HG03135 (cell line): ENCODE results near the gene CTNS.

Source experiments
- ATAC-seq: cut with Tn5 transposase; IDR thresholded peaks from one replicate; pipeline ENCODE4 v1.9.1; 2021; ENCODE audit warnings: mild to moderate bottlenecking, moderate library complexity; ENCODE audit not compliant: unreplicated experiment

Gene CTNS

DNA sequence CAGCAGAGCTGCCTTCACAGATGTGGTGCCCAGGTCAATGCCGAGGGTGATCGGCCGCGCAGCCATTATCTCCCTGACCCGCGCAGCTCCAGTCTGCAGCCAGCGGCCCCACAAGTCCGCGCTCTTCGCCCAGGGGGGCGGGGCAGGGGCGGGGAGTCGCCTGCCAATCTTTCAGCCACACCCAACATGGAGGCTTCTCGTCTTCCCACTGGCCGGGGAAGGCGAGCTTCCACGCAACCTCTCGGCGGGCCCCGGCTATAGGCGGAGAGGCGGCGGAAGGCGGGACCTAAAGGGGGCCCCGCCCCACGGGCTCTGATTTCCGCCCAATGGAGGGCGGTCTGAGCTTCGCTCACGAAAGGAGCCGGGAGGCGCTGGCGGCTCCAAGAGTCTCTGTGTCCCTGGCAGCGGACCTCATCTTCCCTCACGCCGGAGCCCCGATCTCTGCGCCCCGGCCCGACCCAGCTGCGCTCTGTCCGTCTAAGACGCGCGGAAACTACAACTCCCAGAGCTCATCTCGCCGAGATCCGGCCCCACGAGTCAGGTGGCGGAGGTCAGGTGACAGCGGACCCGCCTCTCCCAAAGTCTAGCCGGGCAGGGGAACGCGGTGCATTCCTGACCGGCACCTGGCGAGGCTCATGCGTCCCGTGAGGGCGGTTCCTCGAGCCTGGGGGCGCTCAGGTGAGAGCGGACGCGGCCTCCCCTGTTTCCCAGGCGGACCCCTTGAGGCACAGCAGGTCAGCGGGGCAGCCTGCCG, at the start of gene CTNS, which contains the start of gene SHPK:
CTNS (plus strand) TSS at position 607 of the 754 bp plus-strand sequence. CDS start 3,447 bp downstream, outside the sequence.
SHPK (minus strand) TSS at position 97 of the 754 bp plus-strand sequence; CDS start at position 66, 31 bp downstream.
- peak; percentile 95 for ATAC-seq

GRCh38 chr17:3589784-3590183, 46.8 kb upstream of the CTNS start:
- no peak for ATAC-seq

GRCh38 chr17:3590231-3590630, 46.3 kb upstream of the CTNS start:
- ATAC-seq = no peak

- ATAC-seq = no peak
Measured at GRCh38 chr17:3590768-3591167, 45.8 kb upstream of the CTNS start.

DNA sequence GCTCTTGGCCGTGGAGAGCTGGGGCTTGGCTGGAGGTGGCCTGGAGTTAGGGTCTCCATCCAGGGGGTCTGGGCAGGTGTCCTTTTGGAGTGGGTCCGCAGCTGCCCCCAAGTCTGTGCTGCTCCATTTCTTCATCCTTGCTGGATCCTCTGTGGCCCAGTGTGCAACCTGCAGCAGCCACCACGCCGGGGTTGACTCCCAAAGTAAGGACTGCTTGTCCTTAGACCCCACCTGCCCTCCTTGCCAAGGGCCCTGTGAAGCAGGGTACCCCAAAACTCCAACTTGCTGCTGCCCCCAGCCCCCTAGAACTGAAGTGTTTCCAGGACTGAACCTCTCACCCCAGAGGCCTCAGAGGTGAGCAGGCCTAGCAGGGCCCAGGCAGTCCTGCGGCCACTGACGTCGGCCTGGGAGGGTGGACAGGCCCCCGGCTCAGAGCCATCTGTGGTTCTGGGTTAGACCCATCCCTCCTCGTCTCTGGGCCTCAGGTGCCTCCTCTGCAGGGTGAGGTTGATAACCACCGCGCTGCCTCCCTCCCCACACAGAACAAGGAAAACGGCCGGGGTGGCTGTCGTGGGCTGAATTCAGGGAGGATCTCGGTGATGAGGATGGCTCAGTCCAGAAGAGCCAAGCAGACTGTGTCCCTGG, 44.2 kb upstream of the CTNS start:
- ATAC-seq = no peak

- ATAC-seq = no peak
Measured at GRCh38 chr17:3593384-3593783, 43.2 kb upstream of the CTNS start.

DNA sequence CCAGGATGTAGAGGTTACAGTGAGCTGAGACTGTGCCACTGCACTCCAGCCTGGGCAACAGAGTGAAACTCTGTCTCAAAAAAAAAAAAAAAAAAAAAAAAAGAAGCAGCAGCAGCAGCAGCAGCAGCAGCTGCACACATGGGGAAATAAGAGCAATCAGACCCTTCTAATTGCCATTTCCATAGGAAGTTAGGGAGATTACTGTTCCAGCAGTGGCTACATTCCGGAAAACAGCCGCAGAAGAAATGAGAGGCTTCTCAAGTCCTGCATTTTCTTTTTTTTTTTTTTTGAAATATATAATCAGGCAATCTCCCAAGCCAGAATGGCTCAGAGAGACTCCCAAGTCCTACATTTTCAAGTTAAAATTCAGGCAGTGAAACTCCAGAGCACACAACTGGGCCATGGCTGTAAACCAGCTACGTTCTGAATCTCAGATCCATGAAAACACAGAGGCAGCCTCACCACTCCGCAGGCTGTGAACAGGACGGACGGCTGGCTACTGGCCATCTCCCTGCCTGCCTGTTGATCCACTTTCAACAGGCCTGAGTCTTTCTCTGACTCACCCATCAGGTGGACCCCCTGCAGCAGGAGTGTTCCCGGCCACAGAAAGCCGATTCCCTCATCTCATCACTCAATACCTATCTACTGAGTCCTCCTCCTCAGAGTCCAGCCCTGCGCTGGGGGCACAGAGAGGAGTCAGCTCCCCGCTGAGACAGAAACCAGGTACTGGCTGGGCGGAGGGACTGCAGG, 42.3 kb upstream of the CTNS start:
- ATAC-seq = no peak

DNA sequence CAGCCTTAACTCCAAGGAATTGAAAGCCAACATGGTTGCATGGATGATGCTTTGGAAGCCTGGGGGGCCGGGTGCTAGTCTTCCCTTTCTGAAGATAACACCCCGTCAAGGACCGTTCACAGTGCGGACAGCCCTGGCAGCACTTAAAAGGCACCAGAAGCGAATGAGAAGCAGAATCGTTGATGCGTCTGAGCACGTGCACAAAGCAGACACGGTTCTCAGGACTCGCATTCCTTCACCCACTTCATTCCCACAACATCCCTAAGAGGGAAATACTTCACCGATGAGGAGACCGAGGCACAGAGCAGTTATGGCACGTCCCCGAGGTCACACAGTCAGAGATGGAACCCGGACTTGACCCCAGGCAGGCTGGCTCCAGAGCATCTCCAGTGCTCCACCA, 41.6 kb upstream of the CTNS start:
- no peak for ATAC-seq

DNA sequence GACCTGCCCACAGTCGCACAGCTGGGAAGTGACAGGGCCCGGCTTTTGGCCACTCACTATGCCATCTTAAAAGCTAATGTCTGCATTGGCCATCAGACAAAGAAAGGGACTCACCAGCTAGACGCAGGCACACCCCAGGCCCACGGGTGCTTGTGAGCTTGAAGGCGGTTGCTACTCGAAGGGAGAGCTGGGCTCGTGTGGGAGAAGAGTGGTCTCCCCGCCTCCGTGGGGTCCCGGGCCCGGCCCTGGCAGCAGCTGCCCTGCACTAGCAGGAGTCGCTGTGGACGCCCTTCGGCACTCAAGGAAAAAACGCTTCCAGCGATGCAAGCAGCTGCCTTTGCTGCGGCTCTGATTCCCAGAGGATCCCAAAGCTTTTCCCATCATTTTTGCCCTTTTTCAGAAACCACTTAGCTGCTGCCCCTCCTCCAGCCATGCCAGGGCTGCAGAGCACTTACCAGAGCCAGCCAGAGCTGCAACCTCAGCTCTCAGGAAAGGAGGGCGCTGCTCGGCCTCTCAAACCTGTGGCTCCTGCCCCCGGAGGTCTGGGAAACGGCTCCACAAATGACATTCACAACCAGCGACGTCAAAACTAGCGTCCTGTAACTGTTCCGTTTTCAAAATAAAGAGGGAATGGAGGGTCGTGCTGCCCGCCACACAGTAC, 39.6 kb upstream of the CTNS start:
- ATAC-seq = no peak

- ATAC-seq = no peak
Measured at GRCh38 chr17:3598078-3598477, 38.5 kb upstream of the CTNS start.

DNA sequence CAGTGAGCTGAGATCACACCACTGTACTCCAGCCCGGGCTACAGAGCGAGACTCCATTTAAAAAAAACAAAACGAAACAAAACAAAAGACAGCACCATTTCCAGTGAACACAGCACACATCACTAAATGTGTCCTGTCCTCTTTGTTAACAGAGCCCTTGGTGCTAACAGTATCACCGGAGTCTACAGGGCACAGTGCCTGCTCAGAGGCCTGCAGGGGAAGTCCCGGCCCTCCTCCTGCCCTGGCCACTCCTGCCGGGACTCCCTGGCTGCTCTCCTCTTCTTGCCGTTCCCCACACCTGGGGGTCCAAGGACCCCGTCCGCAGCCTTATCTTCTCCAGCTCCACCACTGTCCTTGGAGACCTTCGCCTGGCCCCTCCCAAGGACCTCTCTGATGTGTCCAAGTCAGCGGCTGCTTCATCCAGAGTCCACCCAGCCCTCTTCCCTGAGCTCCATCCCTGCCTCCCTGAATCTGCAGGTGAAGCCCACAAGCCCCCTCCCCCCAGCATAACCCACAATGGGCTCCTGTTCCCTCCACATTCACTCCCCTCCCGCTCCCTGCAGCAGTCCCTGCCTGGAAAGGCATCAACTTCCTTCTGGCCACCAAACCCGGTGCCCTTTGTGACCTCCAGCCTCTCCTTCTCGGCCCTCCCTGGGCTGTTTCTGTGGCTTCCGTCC, 35.9 kb upstream of the CTNS start:
- no peak for ATAC-seq

GRCh38 chr17:3602499-3602898, 34.1 kb upstream of the CTNS start:
- ATAC-seq = no peak

GRCh38 chr17:3603119-3603869, 33.3 kb upstream of the CTNS start:
- no peak for ATAC-seq

- no peak for ATAC-seq
Measured at GRCh38 chr17:3603870-3604259, 32.7 kb upstream of the CTNS start.

- ATAC-seq = no peak
Measured at GRCh38 chr17:3609689-3610088, 26.9 kb upstream of the CTNS start.

GRCh38 chr17:3610523-3610922, 26.0 kb upstream of the CTNS start:
- ATAC-seq = no peak

DNA sequence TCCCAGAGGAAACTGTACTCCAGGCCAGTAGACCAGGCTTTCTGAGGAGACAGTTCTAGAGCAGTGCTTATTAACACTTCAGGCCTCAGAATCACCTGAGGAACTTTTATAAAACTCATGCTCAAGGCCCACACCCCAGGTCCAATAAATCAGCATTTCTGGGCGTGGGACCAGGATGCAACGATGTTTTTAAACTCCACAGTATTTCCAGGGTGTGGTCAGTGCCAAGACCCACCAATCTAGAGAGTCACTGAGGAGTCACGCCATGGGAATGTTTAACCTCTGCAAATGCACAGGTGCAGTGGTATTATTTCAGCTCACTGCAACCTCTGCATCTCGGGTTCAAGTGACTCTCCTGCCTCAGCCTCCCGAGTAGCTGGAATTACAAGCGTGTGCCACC, 23.4 kb upstream of the CTNS start:
- no peak for ATAC-seq

GRCh38 chr17:3615160-3615870, 21.2 kb upstream of the CTNS start:
- ATAC-seq = no peak

- no peak for ATAC-seq
Measured at GRCh38 chr17:3621146-3621720, 15.3 kb upstream of the CTNS start.
